ENCODE measurements around the gene MID1. TPM values are rescaled to one million over a fixed set of nuclear protein-coding genes. Genes with fewer than 3 reads are reported as not detected.

MID1 gene
- total RNA-seq, 1 donor from 2014 or later: 13.9 TPM

- H3K36me3 Mint-ChIP-seq (ENCODE audit: low read depth): no peaks in the 10 kb centered on the region
- no peak overlapping the region for H3K4me3 Mint-ChIP-seq (ENCODE audit: unreplicated experiment)
Observed at GRCh38 chrX:10485326-10485725, 135.1 kb downstream of the MID1 start.

GRCh38 chrX:10484683-10485247 is 135.6 kb downstream of the MID1 start:
- no peaks in the 10 kb centered on the region for H3K27me3 Mint-ChIP-seq (ENCODE audit: low read depth)
- DNase-seq (ENCODE audit: low spot score): no peak
- peak overlapping the region; percentile 24 for H3K27ac Mint-ChIP-seq (ENCODE audit: unreplicated experiment)
- no peak overlapping the region for H3K4me3 Mint-ChIP-seq (ENCODE audit: unreplicated experiment)
- peaks cover 40% of the 10 kb centered on the region for H3K4me1 Mint-ChIP-seq (ENCODE audit: low read depth)
- TF ChIP-seq CTCF (IDR thresholded peaks at IDR 0.05): no peak
- H3K9me3 Mint-ChIP-seq (ENCODE audit: low read depth): peaks cover 10% of the 10 kb centered on the region
- no peaks in the 10 kb centered on the region for H3K36me3 Mint-ChIP-seq (ENCODE audit: low read depth)

More at GRCh38 chrX:10485326-10485725, 135.1 kb downstream of the MID1 start:
- no peak for DNase-seq (ENCODE audit: low spot score)
- peaks cover 40% of the 10 kb centered on the region for H3K4me1 Mint-ChIP-seq (ENCODE audit: low read depth)
- H3K9me3 Mint-ChIP-seq (ENCODE audit: low read depth): peaks cover 6% of the 10 kb centered on the region
- peak overlapping the region; percentile 24 for H3K27ac Mint-ChIP-seq (ENCODE audit: unreplicated experiment)
- no peaks in the 10 kb centered on the region for H3K27me3 Mint-ChIP-seq (ENCODE audit: low read depth)
- TF ChIP-seq CTCF (IDR thresholded peaks at IDR 0.05): no peak

- no peak for DNase-seq (ENCODE audit: low spot score)
- H3K9me3 Mint-ChIP-seq (ENCODE audit: low read depth): peaks cover 15% of the 10 kb centered on the region
- no peaks in the 10 kb centered on the region for H3K36me3 Mint-ChIP-seq (ENCODE audit: low read depth)
- H3K4me3 Mint-ChIP-seq (ENCODE audit: unreplicated experiment): no peak overlapping the region
- H3K4me1 Mint-ChIP-seq (ENCODE audit: low read depth): peaks cover 40% of the 10 kb centered on the region
- H3K27me3 Mint-ChIP-seq (ENCODE audit: low read depth): no peaks in the 10 kb centered on the region
- H3K27ac Mint-ChIP-seq (ENCODE audit: unreplicated experiment): peak overlapping the region; percentile 43
- no peak for TF ChIP-seq CTCF (IDR thresholded peaks at IDR 0.05)
Observed at GRCh38 chrX:10483191-10483831, 137.1 kb downstream of the MID1 start.

- TF ChIP-seq CTCF (IDR thresholded peaks at IDR 0.05): no peak
- no peak overlapping the region for H3K27ac Mint-ChIP-seq (ENCODE audit: unreplicated experiment)
- H3K4me3 Mint-ChIP-seq (ENCODE audit: unreplicated experiment): no peak overlapping the region
- H3K9me3 Mint-ChIP-seq (ENCODE audit: low read depth): peaks cover 15% of the 10 kb centered on the region
- peaks cover 40% of the 10 kb centered on the region for H3K4me1 Mint-ChIP-seq (ENCODE audit: low read depth)
- H3K27me3 Mint-ChIP-seq (ENCODE audit: low read depth): no peaks in the 10 kb centered on the region
- DNase-seq (ENCODE audit: low spot score): no peak
- no peaks in the 10 kb centered on the region for H3K36me3 Mint-ChIP-seq (ENCODE audit: low read depth)
Observed at GRCh38 chrX:10482708-10483107, 137.7 kb downstream of the MID1 start.

- Mint-ChIP-seq H3K36me3 (ENCODE audit: low read depth) (no peaks in the 10 kb centered on the region), H3K4me3 (ENCODE audit: unreplicated experiment) (no peak overlapping the region)
Observed at GRCh38 chrX:10482261-10482660, 138.1 kb downstream of the MID1 start.

More at GRCh38 chrX:10482261-10482660, 138.1 kb downstream of the MID1 start:
- Mint-ChIP-seq H3K27me3 (ENCODE audit: low read depth) (no peaks in the 10 kb centered on the region), H3K4me1 (ENCODE audit: low read depth) (peaks cover 40% of the 10 kb centered on the region), H3K27ac (ENCODE audit: unreplicated experiment) (no peak overlapping the region), H3K9me3 (ENCODE audit: low read depth) (peaks cover 15% of the 10 kb centered on the region)
- no peak for DNase-seq (ENCODE audit: low spot score)
- TF ChIP-seq CTCF (IDR thresholded peaks at IDR 0.05): no peak

All from chondrocyte (in vitro differentiated cells).